CD14-positive monocyte (primary cell): Measurements from ENCODE around the gene SNUPN. TPM values are rescaled to one million over a fixed set of nuclear protein-coding genes. Genes with fewer than 3 reads are reported as not detected.

Experiments used
- DNase-seq, 3 donors: peaks; one replicate each; pipeline ENCODE4 v3.0.0-alpha.2; 2011 to 2022
- H2AFZ ChIP-seq: 2 replicates; pipeline ENCODE4 v1.6.0; 2012; ENCODE audit warnings: mild to moderate bottlenecking, low read depth, low read length, inconsistent platforms; ENCODE audit not compliant: insufficient read depth, poor library complexity, severe bottlenecking
- H3K27ac ChIP-seq, 2 donors: 1 replicate in 1 of 2; 2 replicates in 1 of 2; pipeline ENCODE4 v1.5.1; 2012 to 2013; ENCODE audit warnings: low read length in 2 of 2, control low read depth in 1 of 2, inconsistent platforms in 1 of 2, low read depth in 1 of 2, mild to moderate bottlenecking in 1 of 2
- H3K27me3 ChIP-seq, 2 donors: one replicate each; pipeline versions ENCODE4 v1.6.0 to v1.6.1; 2011 to 2013; ENCODE audit warnings: low read length in 2 of 2; ENCODE audit not compliant: control insufficient read depth in 2 of 2, insufficient read depth in 2 of 2
- H3K36me3 ChIP-seq, 2 donors: replicated peaks in 1 of 2; 1 replicate in 1 of 2; 2 replicates in 1 of 2; pipeline versions ENCODE4 v1.5.1 to v1.6.1; 2012 to 2013; ENCODE audit warnings: low read length in 2 of 2, control low read depth in 1 of 2, inconsistent platforms in 1 of 2, mild to moderate bottlenecking in 1 of 2; ENCODE audit not compliant: insufficient read depth in 2 of 2, control insufficient read depth in 1 of 2
- H3K4me1 ChIP-seq, 2 donors: 1 replicate in 1 of 2; 2 replicates in 1 of 2; pipeline versions ENCODE4 v1.5.1 to v1.6.1; 2012 to 2013; ENCODE audit warnings: low read length in 2 of 2, control low read depth in 1 of 2, inconsistent platforms in 1 of 2, mild to moderate bottlenecking in 1 of 2, moderate library complexity in 1 of 2; ENCODE audit not compliant: insufficient read depth in 2 of 2, control insufficient read depth in 1 of 2
- H3K4me2 ChIP-seq: replicated peaks from 2 replicates; pipeline ENCODE3; 2012; ENCODE audit warnings: low read length, moderate library complexity, mild to moderate bottlenecking; ENCODE audit not compliant: poor library complexity, severe bottlenecking; ENCODE audit errors: extremely low read depth
- H3K4me3 ChIP-seq, 3 experiments: fragments of 200-600 bp in 1 of 3; sonication (generic) in 1 of 3; replicated peaks in 1 of 3; 1 replicate in 2 of 3; 2 replicates in 1 of 3; pipeline ENCODE4 v1.5.1; 2011 to 2013; ENCODE audit warnings: low read length in 3 of 3, mild to moderate bottlenecking in 3 of 3, control low read depth in 2 of 3, low read depth in 2 of 3, inconsistent platforms in 1 of 3, moderate library complexity in 1 of 3
- H3K79me2 ChIP-seq: 2 replicates; pipeline ENCODE4 v1.6.0; 2012; ENCODE audit warnings: mild to moderate bottlenecking, control low read depth, inconsistent platforms, low read length, moderate library complexity; ENCODE audit not compliant: insufficient read depth
- H3K9ac ChIP-seq: 2 replicates; pipeline ENCODE4 v1.6.0; 2017; ENCODE audit warnings: low read length, mild to moderate bottlenecking; ENCODE audit not compliant: insufficient read depth, poor library complexity, severe bottlenecking
- H3K9me3 ChIP-seq, 2 donors: replicated peaks in 1 of 2; 1 replicate in 1 of 2; 2 replicates in 1 of 2; pipeline versions ENCODE4 v1.5.1 to v1.6.1; 2012 to 2013; ENCODE audit warnings: low read length in 2 of 2, control low read depth in 1 of 2; ENCODE audit not compliant: control insufficient read depth in 1 of 2, insufficient read depth in 1 of 2
- H4K20me1 ChIP-seq: 2 replicates; pipeline ENCODE4 v1.6.0; 2012; ENCODE audit warnings: mild to moderate bottlenecking, low read length, control low read depth, moderate library complexity; ENCODE audit not compliant: insufficient read depth
- H3K27ac Mint-ChIP-seq, 7 donors: one replicate each; pipeline ENCODE4 v1.8.0; 2020; ENCODE audit warnings: mild to moderate bottlenecking in 7 of 7, mixed read lengths in 7 of 7, moderate library complexity in 6 of 7, inconsistent platforms in 2 of 7
- H3K27me3 Mint-ChIP-seq, 3 donors: one replicate each; pipeline ENCODE4 v1.8.0; 2021 to 2022; ENCODE audit warnings: low read depth in 3 of 3, mild to moderate bottlenecking in 3 of 3, mixed read lengths in 3 of 3, moderate library complexity in 3 of 3, inconsistent platforms in 1 of 3
- H3K36me3 Mint-ChIP-seq, 2 donors: one replicate each; pipeline ENCODE4 v1.8.0; 2020; ENCODE audit warnings: mixed read lengths in 2 of 2, inconsistent platforms in 1 of 2, mild to moderate bottlenecking in 1 of 2
- H3K4me1 Mint-ChIP-seq: one replicate; pipeline ENCODE4 v1.8.0; 2020; ENCODE audit warnings: mild to moderate bottlenecking, mixed read lengths
- H3K4me3 Mint-ChIP-seq, 2 donors: one replicate each; pipeline ENCODE4 v1.8.0; 2020; ENCODE audit warnings: mild to moderate bottlenecking in 2 of 2, mixed read lengths in 2 of 2, moderate library complexity in 1 of 2
- H3K9me3 Mint-ChIP-seq, 7 donors: one replicate each; pipeline ENCODE4 v1.8.0; 2020 to 2022; ENCODE audit warnings: mixed read lengths in 7 of 7, mild to moderate bottlenecking in 6 of 7, moderate library complexity in 6 of 7, inconsistent platforms in 2 of 7
- CTCF ChIP-seq: fragments of 200-600 bp; IDR thresholded peaks from one replicate; pipeline ENCODE4 v1.8.0; 2022; ENCODE audit warnings: antibody characterized with exemption, mild to moderate bottlenecking
- WGBS: methylation state at CpG from one replicate; pipeline ENCODE4 v1.1.5; 2013; ENCODE audit warnings: missing lambda C conversion rate; ENCODE audit not compliant: insufficient coverage; 5-methylcytosine and 5-hydroxymethylcytosine counted together
- intact Hi-C, 2 donors: fragments of 100-400 bp; cut with micrococcal nuclease; formaldehyde crosslinking; loops; one replicate each; pipeline versions ENCODE4 v1.15.0 to v1.15.1; 2023
- polyA plus RNA-seq, 3 donors: library from polyadenylated mRNA; depleted of rRNA in 1 of 3; unstranded in 2 of 3; stranded (reverse) in 1 of 3; fragments of 300-500 nt in 2 of 3; fragments of >200 nt in 1 of 3; fragmentation: Illumina TruSeq in 2 of 3; gene quantifications; 1 replicate in 2 of 3; 2 replicates in 1 of 3; pipeline ENCODE4 v1.2.3, GENCODE V29; 2012 to 2021

Gene SNUPN
- polyA plus RNA-seq, 3 donors, result 11.7 to 31.8 (median 29.3) TPM

- H3K27me3 ChIP-seq, result no peaks in the 10 kb centered on the region
- no peak overlapping the region for H3K27ac ChIP-seq
- Mint-ChIP-seq H3K4me3 (no peak overlapping the region), H3K27ac (peak overlapping the region in 1 of 7 donors; percentile 25), H3K4me1 (peaks cover 15% of the 10 kb centered on the region), H3K9me3 (peaks cover 0 to 6% (median 3%) of the 10 kb centered on the region in 7 donors), H3K27me3 (peaks cover 1 to 4% (median 2%) of the 10 kb centered on the region in 3 donors), H3K36me3 (peaks cover 21 to 22% of the 10 kb centered on the region in 2 donors)
- H4K20me1 ChIP-seq, result no peaks in the 10 kb centered on the region
- no peak overlapping the region for H2AFZ ChIP-seq
- H3K4me2 ChIP-seq, result no peak overlapping the region
- no peak for DNase-seq
- 80% methylated on average over 1 of the region's 3 CpGs for WGBS
- intact Hi-C loops, result no loop called here
- no peak overlapping the region for H3K4me3 ChIP-seq
- H3K4me1 ChIP-seq, result peaks cover 16 to 17% of the 10 kb centered on the region in 2 donors
- peaks cover 0 to 38% of the 10 kb centered on the region in 2 donors for H3K36me3 ChIP-seq
- H3K79me2 ChIP-seq, result no peaks in the 10 kb centered on the region
- no peak for TF ChIP-seq CTCF
- no peak overlapping the region for H3K9ac ChIP-seq
- no peaks in the 10 kb centered on the region for H3K9me3 ChIP-seq
These were observed 36.2 kb upstream of the SNUPN start for GRCh38 chr15:75661756-75662140.

- whole genome bisulfite sequencing, result 82% methylated on average over 9 of the region's 14 CpGs
- Histone ChIP-seq H3K79me2 (no peaks in the 10 kb centered on the region), H4K20me1 (peaks cover 3% of the 10 kb centered on the region)
These were observed 35.7 kb upstream of the SNUPN start for GRCh38 chr15:75661100-75661755.

More at GRCh38 chr15:75661100-75661755, 35.7 kb upstream of the SNUPN start:
- peaks cover 9% of the 10 kb centered on the region for H3K4me1 Mint-ChIP-seq
- no peak overlapping the region for H3K4me3 ChIP-seq
- H3K9ac ChIP-seq, result peak overlapping the region; percentile 15
- H3K27ac ChIP-seq, result no peak overlapping the region
- H3K4me1 ChIP-seq, result peaks cover 11 to 12% of the 10 kb centered on the region in 2 donors
- no peak overlapping the region for H3K4me3 Mint-ChIP-seq
- H2AFZ ChIP-seq, result no peak overlapping the region
- H3K27me3 Mint-ChIP-seq, result peaks cover 1 to 4% (median 2%) of the 10 kb centered on the region in 3 donors
- peaks cover 0 to 6% (median 3%) of the 10 kb centered on the region in 7 donors for H3K9me3 Mint-ChIP-seq
- H3K9me3 ChIP-seq, result no peaks in the 10 kb centered on the region
- H3K36me3 Mint-ChIP-seq, result peaks cover 24 to 27% of the 10 kb centered on the region in 2 donors
- peak overlapping the region in 1 of 7 donors; percentile 25 for H3K27ac Mint-ChIP-seq
- intact Hi-C loops, result no loop called here
- TF ChIP-seq CTCF, result no peak
- DNase-seq, result no peak
- no peak overlapping the region for H3K4me2 ChIP-seq
- H3K36me3 ChIP-seq, result peaks cover 0 to 42% of the 10 kb centered on the region in 2 donors
- no peaks in the 10 kb centered on the region for H3K27me3 ChIP-seq
